Measurements from ENCODE around the gene ABCB10. TPM values are rescaled to one million over a fixed set of nuclear protein-coding genes. Genes with fewer than 3 reads are reported as not detected.
"Not testable (repeated sequence)": the region's sequence is repeated elsewhere in the genome, so short reads cannot be mapped to it uniquely, and the experiment has no call there.

The ABCB10 gene
- polyA plus RNA-seq, 5 donors: 17.8 to 25.7 (median 19.0) TPM

- no peak for DNase-seq
Observed at GRCh38 chr1:229478852-229479251, 79.7 kb downstream of the ABCB10 start.

GRCh38 chr1:229475859-229476258 lies 82.6 kb downstream of the ABCB10 start:
- DNase-seq: not testable (repeated sequence)

GRCh38 chr1:229474509-229474908 lies 84.0 kb downstream of the ABCB10 start:
- DNase-seq: no peak

GRCh38 chr1:229471175-229471574 lies 87.3 kb downstream of the ABCB10 start:
- DNase-seq: no peak

GRCh38 chr1:229470406-229471043 lies 88.0 kb downstream of the ABCB10 start:
- DNase-seq: no peak

- DNase-seq: no peak
Observed at GRCh38 chr1:229466887-229467286, 91.6 kb downstream of the ABCB10 start.

Other genes starting within 250 kb of the ABCB10 start
- gene CCSAP, start 215.7 kb downstream of the ABCB10 start, polyA plus RNA-seq (ENCODE audit: insufficient read depth in 1 of 5, insufficient read length in 5 of 5, low replicate concordance in 1 of 5): 10 to 100 TPM in 2 of 5 donors, 1 to 10 TPM in 3; 6.8 to 11.8 (median 9.2) TPM
- gene ACTA1, start 124.6 kb downstream of the ABCB10 start, polyA plus RNA-seq (ENCODE audit: insufficient read depth in 1 of 5, insufficient read length in 5 of 5, low replicate concordance in 1 of 5): 100 to 1,000 TPM in 1 of 5 donors, 10 to 100 TPM in 1, 1 to 10 TPM in 2, under 1 TPM in 1; 0.40 to 541 (median 3.9) TPM
- gene NUP133, start 50.4 kb downstream of the ABCB10 start, polyA plus RNA-seq (ENCODE audit: insufficient read depth in 1 of 5, insufficient read length in 5 of 5, low replicate concordance in 1 of 5): 10 to 100 TPM; 37.6 to 52.5 (median 43.1) TPM
- gene TAF5L, start 67.4 kb upstream of the ABCB10 start, polyA plus RNA-seq (ENCODE audit: insufficient read depth in 1 of 5, insufficient read length in 5 of 5, low replicate concordance in 1 of 5): 10 to 100 TPM; 16.5 to 19.2 (median 18.5) TPM
- 1 to 10 TPM; 5.7 to 7.8 (median 6.6) TPM for gene URB2, start 67.5 kb upstream of the ABCB10 start, polyA plus RNA-seq (ENCODE audit: insufficient read depth in 1 of 5, insufficient read length in 5 of 5, low replicate concordance in 1 of 5)

Data from right lung (tissue), 5 donors.